Measurements from ENCODE around the gene GNLY.
"Not testable (repeated sequence)": the region's sequence is repeated elsewhere in the genome, so short reads cannot be mapped to it uniquely, and the experiment has no call there.

GNLY gene

DNA sequence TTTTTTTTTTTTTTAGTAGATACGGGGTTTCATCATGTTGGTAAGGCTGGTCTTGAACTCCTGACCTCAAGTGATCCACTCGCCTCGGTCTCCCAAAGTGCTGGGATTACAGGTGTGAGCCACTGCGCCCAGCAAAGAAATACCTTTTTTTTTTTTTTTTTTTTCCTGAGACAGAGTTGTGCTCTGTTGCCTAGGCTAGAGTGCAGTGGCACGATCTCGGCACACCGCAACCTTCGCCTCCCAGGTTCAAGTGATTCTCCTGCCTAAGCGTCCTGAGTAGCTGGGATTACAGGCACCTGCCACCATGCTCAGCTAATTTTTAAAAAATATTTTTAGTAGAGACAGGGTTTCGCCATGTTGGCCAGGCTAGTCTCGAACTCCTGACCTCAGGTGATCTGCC is 33.9 kb upstream of the GNLY start:
- not testable (repeated sequence) for H3K4me3 Mint-ChIP-seq, H3K27me3 Mint-ChIP-seq, H3K9me3 Mint-ChIP-seq, H3K27ac Mint-ChIP-seq, H3K4me1 Mint-ChIP-seq, ATAC-seq
- peaks cover 20% of the 10 kb centered on the region for H3K36me3 Mint-ChIP-seq

GRCh38 chr2:85660725-85661124 is 33.4 kb upstream of the GNLY start:
- Mint-ChIP-seq H3K27ac (no peak overlapping the region), H3K27me3 (no peaks in the 10 kb centered on the region), H3K4me3 (no peak overlapping the region), H3K4me1 (no peaks in the 10 kb centered on the region), H3K9me3 (no peaks in the 10 kb centered on the region), H3K36me3 (peaks cover 20% of the 10 kb centered on the region)
- no peak for ATAC-seq

DNA sequence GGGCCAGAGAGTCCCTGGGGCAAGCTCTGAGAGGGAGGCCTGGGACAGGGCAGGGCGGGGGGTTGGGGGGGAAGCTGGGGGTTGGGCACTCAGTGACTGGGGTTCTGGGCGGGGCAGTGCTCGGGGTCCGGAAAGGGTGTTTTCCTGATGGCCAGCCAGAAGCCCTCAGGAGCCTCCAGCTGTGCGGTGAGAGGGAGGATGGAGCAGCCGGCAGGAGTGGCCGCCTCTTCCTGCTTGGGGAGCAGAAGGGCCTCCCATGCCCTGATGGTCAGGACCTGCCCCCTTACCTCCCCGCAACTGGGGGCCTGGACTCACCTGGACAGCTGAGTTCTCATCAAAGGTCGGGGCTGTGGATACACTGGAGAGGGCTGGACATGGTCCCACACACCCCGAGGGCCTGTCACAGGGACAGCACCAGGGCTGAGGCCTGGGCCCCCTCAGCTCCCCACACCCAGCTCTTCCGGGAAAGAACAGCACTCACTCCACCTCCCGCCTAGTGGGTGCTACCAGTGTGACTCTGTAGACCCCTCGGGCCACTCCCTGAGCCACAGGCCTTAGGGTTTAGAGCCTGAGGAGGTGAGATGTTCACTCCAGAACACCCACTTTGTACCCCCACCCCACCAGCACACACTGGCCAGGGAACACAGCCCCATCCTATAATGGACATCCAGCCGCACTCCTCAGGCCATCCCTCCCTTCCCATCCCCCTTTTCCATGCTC is 32.9 kb upstream of the GNLY start:
- no peaks in the 10 kb centered on the region for H3K9me3 Mint-ChIP-seq
- H3K27me3 Mint-ChIP-seq = no peaks in the 10 kb centered on the region
- no peak overlapping the region for H3K27ac Mint-ChIP-seq
- no peaks in the 10 kb centered on the region for H3K4me1 Mint-ChIP-seq
- ATAC-seq = no peak
- H3K36me3 Mint-ChIP-seq = peaks cover 14% of the 10 kb centered on the region
- no peak overlapping the region for H3K4me3 Mint-ChIP-seq

GRCh38 chr2:85662899-85663593 is 31.1 kb upstream of the GNLY start:
- Mint-ChIP-seq H3K27ac (no peak overlapping the region), H3K36me3 (peaks cover 3% of the 10 kb centered on the region), H3K27me3 (peaks cover 10% of the 10 kb centered on the region)

GRCh38 chr2:85663594-85664565 is 30.3 kb upstream of the GNLY start:
- Mint-ChIP-seq H3K36me3 (no peaks in the 10 kb centered on the region), H3K4me3 (no peak overlapping the region), H3K4me1 (peaks cover 5% of the 10 kb centered on the region), H3K27me3 (peaks cover 10% of the 10 kb centered on the region), H3K27ac (no peak overlapping the region), H3K9me3 (no peaks in the 10 kb centered on the region)
- ATAC-seq = no peak

More at GRCh38 chr2:85662899-85663593, 31.1 kb upstream of the GNLY start:
- no peak for ATAC-seq
- Mint-ChIP-seq H3K4me3 (no peak overlapping the region), H3K4me1 (no peaks in the 10 kb centered on the region), H3K9me3 (no peaks in the 10 kb centered on the region)

- no peaks in the 10 kb centered on the region for H3K36me3 Mint-ChIP-seq
- peaks cover 10% of the 10 kb centered on the region for H3K27me3 Mint-ChIP-seq
- no peak overlapping the region for H3K27ac Mint-ChIP-seq
- H3K4me3 Mint-ChIP-seq = no peak overlapping the region
- no peaks in the 10 kb centered on the region for H3K9me3 Mint-ChIP-seq
- ATAC-seq = no peak
- H3K4me1 Mint-ChIP-seq = peaks cover 6% of the 10 kb centered on the region
Observed at GRCh38 chr2:85665264-85665937, 28.8 kb upstream of the GNLY start.

DNA sequence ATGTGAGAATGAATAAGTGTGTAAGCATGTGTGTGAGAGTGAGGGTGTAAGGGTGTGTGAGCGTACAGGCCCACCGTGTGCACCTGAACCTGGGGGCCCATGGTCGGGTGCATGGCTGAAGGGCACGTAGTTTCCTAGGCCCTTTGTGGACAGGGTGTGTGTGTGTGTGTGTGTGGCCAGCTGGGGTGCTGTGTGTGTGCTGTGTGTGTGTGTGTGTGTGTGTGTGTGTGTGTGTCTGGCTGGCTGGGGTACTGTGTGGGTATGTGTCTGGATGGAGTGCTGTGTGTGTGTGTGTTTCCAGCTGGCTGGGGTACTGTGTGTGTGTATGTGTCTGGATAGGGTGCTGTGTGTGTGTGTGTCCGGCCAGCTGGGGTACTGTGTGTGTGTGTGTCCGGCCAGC is 28.1 kb upstream of the GNLY start:
- H3K4me1 Mint-ChIP-seq = peaks cover 6% of the 10 kb centered on the region
- no peak overlapping the region for H3K27ac Mint-ChIP-seq
- no peaks in the 10 kb centered on the region for H3K9me3 Mint-ChIP-seq
- ATAC-seq = no peak
- H3K27me3 Mint-ChIP-seq = peaks cover 10% of the 10 kb centered on the region
- no peaks in the 10 kb centered on the region for H3K36me3 Mint-ChIP-seq
- H3K4me3 Mint-ChIP-seq = no peak overlapping the region

DNA sequence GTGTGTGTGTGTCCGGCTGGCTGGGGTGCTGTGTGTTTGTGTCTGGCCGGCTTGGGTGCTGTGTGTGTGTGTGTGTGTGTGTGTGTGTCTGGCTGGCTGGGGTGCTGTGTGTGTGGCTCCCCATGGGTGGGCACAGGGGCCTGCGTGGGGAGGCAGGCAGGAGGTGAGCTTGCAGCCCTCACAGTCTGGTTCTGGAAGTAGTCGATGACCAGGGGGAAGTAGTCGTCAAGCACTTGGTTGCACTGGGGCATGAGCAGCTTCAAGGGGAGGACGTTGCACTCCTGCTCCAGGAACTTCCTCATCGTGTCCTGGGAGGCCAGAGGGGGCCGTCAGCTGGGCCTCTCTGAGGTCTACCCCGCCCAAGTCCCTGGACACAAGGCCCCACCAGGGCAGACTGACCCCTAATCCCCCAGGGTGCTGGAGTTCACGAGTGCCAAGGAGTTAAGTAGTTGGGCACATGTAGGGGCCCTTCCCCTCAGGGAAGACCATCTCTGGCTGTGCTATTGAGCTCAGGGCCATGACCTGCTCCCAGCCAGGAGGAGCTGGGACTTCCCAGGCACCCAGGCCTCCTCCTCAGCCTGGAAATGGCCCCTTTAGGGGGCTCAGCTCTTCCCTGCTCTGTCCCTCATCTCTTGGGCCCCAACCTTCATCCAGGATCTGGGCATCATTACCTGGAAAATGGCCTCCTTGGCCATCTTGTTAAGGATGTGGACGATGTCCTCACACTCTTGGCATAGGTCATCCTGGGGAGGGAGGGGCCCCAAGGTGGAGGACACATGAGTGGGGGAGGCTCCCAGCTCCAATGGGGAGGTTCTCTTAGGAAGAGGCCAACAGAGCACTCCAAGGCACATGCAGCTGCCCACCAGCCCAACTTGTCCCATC is 27.5 kb upstream of the GNLY start:
- H3K27ac Mint-ChIP-seq = no peak overlapping the region
- peaks cover 10% of the 10 kb centered on the region for H3K27me3 Mint-ChIP-seq
- no peak for ATAC-seq
- no peak overlapping the region for H3K4me3 Mint-ChIP-seq
- no peaks in the 10 kb centered on the region for H3K9me3 Mint-ChIP-seq
- no peaks in the 10 kb centered on the region for H3K36me3 Mint-ChIP-seq
- peaks cover 6% of the 10 kb centered on the region for H3K4me1 Mint-ChIP-seq

- Mint-ChIP-seq H3K36me3 (no peaks in the 10 kb centered on the region), H3K27ac (no peak overlapping the region), H3K4me1 (peaks cover 12% of the 10 kb centered on the region)
Observed at GRCh38 chr2:85667561-85668008, 26.6 kb upstream of the GNLY start.

GRCh38 chr2:85668009-85668856 is 25.9 kb upstream of the GNLY start, which contains the start of gene SFTPB:
TSS of gene SFTPB (minus strand) at chr2:85668199. CDS start at chr2:85668183, 16 bp downstream.
- Mint-ChIP-seq H3K4me3 (no peak within 1 kb of the TSS), H3K27me3 (peaks cover 10% of the 10 kb centered on the region), H3K27ac (no peak within 1 kb of the TSS), H3K36me3 (no peaks in the 10 kb centered on the region), H3K4me1 (peaks cover 15% of the 10 kb centered on the region), H3K9me3 (no peaks in the 10 kb centered on the region)
- ATAC-seq = no peak

More at GRCh38 chr2:85667561-85668008, 26.6 kb upstream of the GNLY start:
- Mint-ChIP-seq H3K27me3 (peaks cover 10% of the 10 kb centered on the region), H3K9me3 (no peaks in the 10 kb centered on the region), H3K4me3 (no peak overlapping the region)
- ATAC-seq = no peak

GRCh38 chr2:85668857-85669142 is 25.4 kb upstream of the GNLY start:
- no peaks in the 10 kb centered on the region for H3K36me3 Mint-ChIP-seq
- no peaks in the 10 kb centered on the region for H3K9me3 Mint-ChIP-seq
- ATAC-seq = no peak
- H3K27me3 Mint-ChIP-seq = peaks cover 10% of the 10 kb centered on the region
- H3K27ac Mint-ChIP-seq = no peak overlapping the region
- no peak overlapping the region for H3K4me3 Mint-ChIP-seq
- H3K4me1 Mint-ChIP-seq = peaks cover 15% of the 10 kb centered on the region

GRCh38 chr2:85669549-85669948 is 24.6 kb upstream of the GNLY start:
- peak; percentile 84 for ATAC-seq
- Mint-ChIP-seq H3K36me3 (no peaks in the 10 kb centered on the region), H3K27ac (no peak overlapping the region), H3K4me3 (no peak overlapping the region), H3K9me3 (no peaks in the 10 kb centered on the region), H3K4me1 (peaks cover 15% of the 10 kb centered on the region), H3K27me3 (peaks cover 10% of the 10 kb centered on the region)

DNA sequence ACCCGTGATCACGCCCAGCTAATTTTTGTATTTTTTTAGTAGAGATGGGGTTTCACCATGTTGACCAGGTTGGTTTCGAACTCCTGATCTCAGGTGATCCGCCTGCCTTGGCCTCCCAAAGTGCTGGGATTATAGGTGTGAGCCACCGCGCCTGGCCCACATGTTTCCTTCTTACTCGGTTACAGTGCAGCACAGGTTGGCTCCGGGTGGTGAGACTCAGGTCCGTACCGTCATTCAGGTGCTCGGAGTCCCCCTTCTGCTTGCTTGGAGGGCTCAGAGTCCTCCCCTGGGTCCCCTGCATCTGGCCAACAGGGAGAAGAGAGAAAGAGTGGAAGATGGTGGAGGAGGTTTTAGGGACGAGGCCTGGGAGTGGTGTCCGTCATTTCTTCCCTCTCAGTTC is 23.7 kb upstream of the GNLY start:
- H3K4me3 Mint-ChIP-seq, H3K9me3 Mint-ChIP-seq, ATAC-seq, H3K36me3 Mint-ChIP-seq, H3K27ac Mint-ChIP-seq: not testable (repeated sequence)
- peaks cover 15% of the 10 kb centered on the region for H3K4me1 Mint-ChIP-seq
- H3K27me3 Mint-ChIP-seq = peaks cover 10% of the 10 kb centered on the region
